BLaER1 (cell line): ENCODE measurements around the gene RAD51AP1.

ENCODE experiments used
- H3K27ac ChIP-seq: shearing (Covaris generic); formaldehyde crosslinking; 2 replicates; pipeline ENCODE4 v1.8.1; 2022
- H3K27me3 ChIP-seq: shearing (Covaris generic); formaldehyde crosslinking; 2 replicates; pipeline ENCODE4 v1.8.1; 2022
- H3K36me3 ChIP-seq: shearing (Covaris generic); formaldehyde crosslinking; 2 replicates; pipeline ENCODE4 v1.8.1; 2022
- H3K4me1 ChIP-seq: shearing (Covaris generic); formaldehyde crosslinking; 2 replicates; pipeline ENCODE4 v1.8.1; 2022
- H3K4me2 ChIP-seq: shearing (Covaris generic); formaldehyde crosslinking; 2 replicates; pipeline ENCODE4 v1.8.1; 2022
- H3K4me3 ChIP-seq: shearing (Covaris generic); formaldehyde crosslinking; 2 replicates; pipeline ENCODE4 v1.8.1; 2022
- H3K9ac ChIP-seq: shearing (Covaris generic); formaldehyde crosslinking; 2 replicates; pipeline ENCODE4 v1.8.1; 2022
- H3K9me3 ChIP-seq: shearing (Covaris generic); formaldehyde crosslinking; 2 replicates; pipeline ENCODE4 v1.8.1; 2022
- H4K20me1 ChIP-seq: shearing (Covaris generic); formaldehyde crosslinking; 2 replicates; pipeline ENCODE4 v1.8.1; 2022
- Cebpa-rat ChIP-seq: shearing (Covaris generic); IDR thresholded peaks from 2 replicates; pipeline ENCODE4 v1.8.1; 2022

Gene RAD51AP1

DNA sequence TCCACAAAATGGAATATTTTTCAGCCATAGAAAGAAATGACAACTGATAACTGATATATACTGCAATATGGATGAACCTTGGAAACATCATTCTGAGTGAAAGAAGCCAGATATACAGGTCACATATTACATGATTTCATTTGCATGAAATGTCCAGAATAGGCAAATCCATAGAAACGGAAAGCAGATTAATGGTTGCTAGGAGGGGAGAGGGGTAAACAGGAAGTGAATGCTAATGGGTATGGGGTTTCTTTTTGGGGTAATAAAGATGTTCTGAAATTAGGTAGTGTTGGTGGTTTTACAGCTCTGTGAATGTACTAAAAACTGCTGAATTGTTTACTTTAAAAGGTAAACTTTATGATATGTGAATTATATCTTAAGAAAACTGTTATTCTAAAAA, 6.5 kb downstream of the RAD51AP1 start:
- H3K4me2 ChIP-seq = no peak overlapping the region
- no peaks in the 10 kb centered on the region for H3K9me3 ChIP-seq
- H3K4me3 ChIP-seq = no peak overlapping the region
- no peak overlapping the region for H3K27ac ChIP-seq
- H3K9ac ChIP-seq = no peak overlapping the region
- H3K4me1 ChIP-seq = peaks cover 11% of the 10 kb centered on the region
- no peak for TF ChIP-seq Cebpa-rat
- no peaks in the 10 kb centered on the region for H3K27me3 ChIP-seq
- H3K36me3 ChIP-seq = peaks cover 80% of the 10 kb centered on the region
- no peaks in the 10 kb centered on the region for H4K20me1 ChIP-seq

DNA sequence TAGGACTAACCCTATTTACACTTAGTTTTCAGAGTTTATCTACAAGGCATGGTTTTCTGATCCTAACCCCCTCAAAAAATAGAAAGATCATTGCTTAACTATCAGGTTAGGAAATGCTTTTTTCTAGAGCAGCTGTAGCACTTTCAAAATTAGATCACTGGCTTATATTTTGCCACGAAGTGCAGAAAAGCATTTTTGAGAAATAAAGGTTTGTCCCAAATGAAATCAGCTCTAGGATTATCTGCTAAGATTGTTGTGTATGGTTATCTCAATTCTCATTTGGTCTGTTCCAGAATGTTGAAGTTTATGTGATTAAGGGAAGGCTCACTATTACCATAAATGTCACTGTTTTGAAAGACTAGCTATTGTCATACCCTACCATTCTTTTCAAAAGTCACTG, 13.5 kb downstream of the RAD51AP1 start:
- peaks cover 89% of the 10 kb centered on the region for H3K36me3 ChIP-seq
- no peak overlapping the region for H3K4me3 ChIP-seq
- no peak overlapping the region for H3K4me2 ChIP-seq
- no peaks in the 10 kb centered on the region for H3K9me3 ChIP-seq
- H3K27me3 ChIP-seq = no peaks in the 10 kb centered on the region
- no peak for TF ChIP-seq Cebpa-rat
- H4K20me1 ChIP-seq = no peaks in the 10 kb centered on the region
- no peaks in the 10 kb centered on the region for H3K4me1 ChIP-seq
- H3K27ac ChIP-seq = no peak overlapping the region
- H3K9ac ChIP-seq = no peak overlapping the region

GRCh38 chr12:4553943-4554342, 15.3 kb downstream of the RAD51AP1 start:
- Histone ChIP-seq H3K27me3 (no peaks in the 10 kb centered on the region), H3K9ac (no peak overlapping the region), H4K20me1 (no peaks in the 10 kb centered on the region), H3K36me3 (peaks cover 87% of the 10 kb centered on the region), H3K4me3 (no peak overlapping the region), H3K4me1 (no peaks in the 10 kb centered on the region), H3K27ac (no peak overlapping the region), H3K9me3 (no peaks in the 10 kb centered on the region), H3K4me2 (no peak overlapping the region)
- no peak for TF ChIP-seq Cebpa-rat

DNA sequence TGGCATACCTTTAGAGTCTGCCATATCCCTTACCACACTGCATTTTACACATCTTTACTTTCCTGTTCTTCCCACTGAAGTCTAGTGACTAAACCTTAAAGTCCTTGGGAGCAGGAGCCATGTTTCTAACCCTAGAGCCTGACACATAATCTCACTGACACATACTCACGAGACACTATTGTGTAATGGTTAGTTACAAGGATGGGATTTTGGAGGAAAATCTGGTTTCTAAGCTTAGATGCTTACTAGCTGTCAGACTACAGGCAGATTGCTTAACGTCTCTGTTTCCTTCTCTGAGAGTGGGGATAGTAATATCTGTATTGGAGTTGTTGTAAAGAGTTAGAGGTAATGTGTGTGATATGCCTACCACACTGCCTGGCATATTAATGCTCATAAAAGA, 17.1 kb downstream of the RAD51AP1 start:
- H3K4me1 ChIP-seq = no peaks in the 10 kb centered on the region
- H3K4me3 ChIP-seq = no peak overlapping the region
- H3K36me3 ChIP-seq = peaks cover 85% of the 10 kb centered on the region
- no peaks in the 10 kb centered on the region for H3K27me3 ChIP-seq
- H4K20me1 ChIP-seq = no peaks in the 10 kb centered on the region
- H3K4me2 ChIP-seq = no peak overlapping the region
- H3K9ac ChIP-seq = no peak overlapping the region
- no peak overlapping the region for H3K27ac ChIP-seq
- no peak for TF ChIP-seq Cebpa-rat
- H3K9me3 ChIP-seq = no peaks in the 10 kb centered on the region

DNA sequence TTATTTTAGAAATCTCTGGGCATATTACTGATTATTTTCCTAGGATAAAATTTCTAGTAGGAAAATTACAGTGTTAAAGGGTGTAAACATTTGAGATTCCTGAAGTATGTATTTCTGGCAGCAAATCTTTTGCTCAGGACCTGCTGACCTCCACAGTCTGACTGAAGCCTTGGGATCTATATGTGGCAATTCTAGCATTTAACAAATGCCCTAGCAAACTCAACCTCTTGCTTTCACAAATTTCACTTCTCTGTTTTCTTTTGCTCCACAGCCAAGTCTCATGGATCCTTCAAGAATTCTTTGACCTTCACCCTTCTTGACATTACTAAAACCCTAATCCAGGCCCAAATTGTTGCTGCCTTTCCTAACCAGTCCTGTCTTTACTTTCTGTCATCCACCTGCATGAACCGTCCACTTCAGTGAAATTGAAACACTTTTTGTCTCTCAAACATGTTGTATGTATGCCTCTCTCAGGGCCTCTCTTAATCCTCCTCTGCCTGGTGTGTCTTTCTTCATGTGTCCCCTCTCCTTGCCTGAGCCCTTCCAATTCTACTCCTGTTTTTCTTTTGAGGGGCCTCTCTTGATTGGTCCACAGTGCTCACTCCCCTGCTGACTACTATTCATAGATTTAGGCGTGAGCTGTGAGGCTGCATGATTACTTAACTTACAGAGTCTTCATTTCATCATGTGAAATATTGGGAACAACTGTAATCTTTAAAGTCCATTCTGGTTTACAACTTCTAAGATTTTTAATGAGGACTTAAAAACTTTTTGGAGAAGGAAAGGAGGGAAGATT, 18.2 kb downstream of the RAD51AP1 start:
- H3K36me3 ChIP-seq = peaks cover 87% of the 10 kb centered on the region
- H3K9me3 ChIP-seq = no peaks in the 10 kb centered on the region
- no peaks in the 10 kb centered on the region for H4K20me1 ChIP-seq
- no peak overlapping the region for H3K27ac ChIP-seq
- H3K4me1 ChIP-seq = no peaks in the 10 kb centered on the region; the same call in 1 of the 2 replicates
- H3K4me3 ChIP-seq = no peak overlapping the region
- no peaks in the 10 kb centered on the region for H3K27me3 ChIP-seq
- no peak for TF ChIP-seq Cebpa-rat
- no peak overlapping the region for H3K4me2 ChIP-seq
- H3K9ac ChIP-seq = no peak overlapping the region

DNA sequence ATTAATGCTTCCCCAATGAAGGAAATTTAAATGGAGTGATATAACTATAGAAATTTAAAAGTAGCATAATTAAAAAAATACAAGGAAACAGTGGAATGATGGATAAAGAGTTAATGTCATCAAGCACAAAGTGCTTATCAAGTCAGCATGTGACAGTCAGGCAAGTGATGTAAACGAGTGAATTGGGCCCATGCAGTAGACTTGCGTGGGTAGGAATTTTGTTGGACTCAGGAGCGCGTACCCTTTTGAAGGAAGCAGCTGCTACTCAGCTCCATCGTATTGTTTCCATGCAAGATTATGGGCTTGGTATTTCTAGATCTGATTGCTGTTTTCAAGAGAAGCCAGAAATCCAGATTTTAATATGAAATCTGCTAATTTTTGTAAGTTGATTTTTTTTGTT, 18.9 kb downstream of the RAD51AP1 start:
- Histone ChIP-seq H3K9ac (no peak overlapping the region), H4K20me1 (no peaks in the 10 kb centered on the region), H3K4me3 (no peak overlapping the region), H3K27me3 (no peaks in the 10 kb centered on the region), H3K4me1 (peaks cover 1% of the 10 kb centered on the region), H3K9me3 (no peaks in the 10 kb centered on the region), H3K27ac (no peak overlapping the region), H3K4me2 (no peak overlapping the region), H3K36me3 (peaks cover 84% of the 10 kb centered on the region)
- no peak for TF ChIP-seq Cebpa-rat

GRCh38 chr12:4558171-4558570, 19.5 kb downstream of the RAD51AP1 start:
- H3K4me1 ChIP-seq = peaks cover 7% of the 10 kb centered on the region
- peaks cover 78% of the 10 kb centered on the region for H3K36me3 ChIP-seq
- no peak overlapping the region for H3K27ac ChIP-seq
- H3K4me3 ChIP-seq = no peak overlapping the region
- H3K9me3 ChIP-seq = no peaks in the 10 kb centered on the region
- no peaks in the 10 kb centered on the region for H3K27me3 ChIP-seq
- no peaks in the 10 kb centered on the region for H4K20me1 ChIP-seq
- H3K9ac ChIP-seq = no peak overlapping the region
- H3K4me2 ChIP-seq = no peak overlapping the region
- no peak for TF ChIP-seq Cebpa-rat

GRCh38 chr12:4562034-4562657, 23.5 kb downstream of the RAD51AP1 start, which contains the start of gene DYRK4:
DYRK4 (plus strand) TSS chr12:4562208; CDS start chr12:4562246, 38 bp downstream.
- no peak for TF ChIP-seq Cebpa-rat
- H4K20me1 ChIP-seq = no peaks in the 10 kb centered on the region
- H3K9me3 ChIP-seq = no peaks in the 10 kb centered on the region
- no peak within 1 kb of the TSS for H3K27ac ChIP-seq
- H3K36me3 ChIP-seq = peaks cover 43% of the 10 kb centered on the region
- no peaks in the 10 kb centered on the region for H3K27me3 ChIP-seq
- no peak within 1 kb of the TSS for H3K9ac ChIP-seq
- H3K4me2 ChIP-seq = peak within 1 kb of the TSS; percentile 34
- peaks cover 35% of the 10 kb centered on the region for H3K4me1 ChIP-seq
- H3K4me3 ChIP-seq = no peak within 1 kb of the TSS

- H3K27me3 ChIP-seq = no peaks in the 10 kb centered on the region
- peak overlapping the region; percentile 34 for H3K4me2 ChIP-seq
- no peaks in the 10 kb centered on the region for H4K20me1 ChIP-seq
- no peak overlapping the region for H3K9ac ChIP-seq
- H3K36me3 ChIP-seq = peaks cover 38% of the 10 kb centered on the region
- no peak overlapping the region for H3K4me3 ChIP-seq
- TF ChIP-seq Cebpa-rat = no peak
- H3K27ac ChIP-seq = no peak overlapping the region
- no peaks in the 10 kb centered on the region for H3K9me3 ChIP-seq
- peaks cover 42% of the 10 kb centered on the region for H3K4me1 ChIP-seq
These were observed 24.6 kb downstream of the RAD51AP1 start for GRCh38 chr12:4563336-4563735.

DNA sequence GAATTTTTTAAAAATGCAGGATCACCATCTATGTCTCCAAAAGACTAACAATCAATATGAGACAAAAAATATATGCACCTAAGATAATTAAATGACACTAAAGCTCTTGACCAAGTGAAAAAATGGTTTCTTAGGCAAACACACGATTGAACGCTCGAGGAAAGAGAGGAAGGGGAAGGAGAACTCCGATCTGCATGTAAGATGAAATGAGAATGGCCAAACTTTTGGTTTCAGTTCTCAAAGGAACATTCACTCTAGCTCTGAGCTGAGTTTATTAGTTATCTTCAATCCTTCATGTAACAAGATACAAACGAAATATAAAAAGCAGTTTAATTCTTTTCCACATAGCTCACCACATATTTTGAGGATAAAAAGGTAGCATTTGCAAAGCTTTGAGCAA, 26.1 kb downstream of the RAD51AP1 start:
- no peak for TF ChIP-seq Cebpa-rat
- Histone ChIP-seq H4K20me1 (no peaks in the 10 kb centered on the region), H3K9me3 (no peaks in the 10 kb centered on the region), H3K4me3 (no peak overlapping the region), H3K4me2 (peak overlapping the region; percentile 48), H3K27me3 (no peaks in the 10 kb centered on the region), H3K36me3 (peaks cover 25% of the 10 kb centered on the region), H3K4me1 (peaks cover 42% of the 10 kb centered on the region), H3K9ac (no peak overlapping the region), H3K27ac (no peak overlapping the region)
